Mesodermal cell (in vitro differentiated cells): ENCODE results near the gene HECTD1.
"Not testable (repeated sequence)": the region's sequence is repeated elsewhere in the genome, so short reads cannot be mapped to it uniquely, and the experiment has no call there.

Source experiments
- H3K27ac ChIP-seq: 2 replicates; pipeline ENCODE4 v1.7.0; 2013; ENCODE audit warnings: mild to moderate bottlenecking, low read depth, low read length, moderate library complexity; ENCODE audit not compliant: severe bottlenecking
- H3K36me3 ChIP-seq: 2 replicates; pipeline ENCODE4 v1.7.1; 2013; ENCODE audit warnings: mild to moderate bottlenecking, low read length, moderate library complexity; ENCODE audit not compliant: control insufficient read depth, insufficient read depth
- H3K4me1 ChIP-seq: one replicate; pipeline ENCODE4 v1.7.1; 2013; ENCODE audit warnings: mild to moderate bottlenecking, low read length; ENCODE audit not compliant: insufficient read depth, control insufficient read depth, poor library complexity, severe bottlenecking
- H3K4me3 ChIP-seq: 2 replicates; pipeline ENCODE4 v1.7.0; 2013; ENCODE audit warnings: low read length, control low read depth, mild to moderate bottlenecking; ENCODE audit not compliant: insufficient read depth, poor library complexity, severe bottlenecking; ENCODE audit errors: extremely low read depth
- H3K9me3 ChIP-seq: 2 replicates; pipeline ENCODE4 v1.7.1; 2013; ENCODE audit warnings: mild to moderate bottlenecking, low read length, moderate library complexity; ENCODE audit not compliant: control insufficient read depth
- WGBS, 2 experiments: methylation state at CpG; one replicate each; pipeline ENCODE4 v1.1.5; 2013; ENCODE audit warnings: missing lambda C conversion rate in 2 of 2; ENCODE audit not compliant: insufficient coverage in 2 of 2; 5-methylcytosine and 5-hydroxymethylcytosine counted together

HECTD1 gene

DNA sequence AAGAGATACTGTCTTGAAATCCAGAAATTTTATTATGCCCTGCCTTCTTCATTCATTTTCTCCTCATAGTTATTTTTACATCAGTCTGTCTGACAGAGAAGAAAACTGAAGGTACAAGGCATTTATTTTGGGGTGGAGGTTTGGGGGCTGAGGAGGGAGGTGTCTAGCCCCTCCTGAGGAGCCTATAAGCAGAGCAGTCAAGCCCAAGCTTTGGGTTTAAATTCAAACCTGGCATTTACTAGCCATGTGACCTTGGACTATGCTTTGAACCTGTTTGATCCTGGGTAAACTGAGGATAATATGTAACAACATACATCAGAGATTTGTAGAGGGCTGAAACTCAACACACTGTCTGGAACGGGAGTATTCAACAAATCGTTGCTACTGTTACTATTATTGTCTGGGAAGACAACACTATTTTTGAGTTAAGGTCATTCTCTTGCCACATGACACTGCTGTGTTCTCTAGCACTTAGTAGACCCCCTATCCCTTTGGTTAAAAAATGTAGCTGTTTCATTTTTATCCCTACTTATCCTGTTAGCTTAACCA is 115.4 kb downstream of the HECTD1 start:
- Histone ChIP-seq H3K27ac (no peak overlapping the region), H3K4me3 (no peak overlapping the region), H3K36me3 (peaks cover 9% of the 10 kb centered on the region), H3K4me1 (no peaks in the 10 kb centered on the region), H3K9me3 (no peaks in the 10 kb centered on the region)
- whole genome bisulfite sequencing, 2 experiments: no CpG with 5 or more reads among the region's 2 CpGs

- Histone ChIP-seq H3K9me3 (no peaks in the 10 kb centered on the region), H3K27ac (no peak overlapping the region), H3K4me1 (no peaks in the 10 kb centered on the region), H3K36me3 (peaks cover 3% of the 10 kb centered on the region), H3K4me3 (no peak overlapping the region)
- 80 to 89% methylated on average over 3 to 4 of the region's 5 CpGs for WGBS, 2 experiments
Measured at GRCh38 chr14:31090883-31091764, 116.5 kb downstream of the HECTD1 start.

- 92 to 94% methylated on average over 6 of the region's 9 CpGs for WGBS, 2 experiments
- H3K27ac ChIP-seq, H3K4me3 ChIP-seq, H3K36me3 ChIP-seq, H3K9me3 ChIP-seq, H3K4me1 ChIP-seq: not testable (repeated sequence)
Measured at GRCh38 chr14:31086466-31086865, 121.1 kb downstream of the HECTD1 start.

- no peaks in the 10 kb centered on the region for H3K9me3 ChIP-seq
- peaks cover 4% of the 10 kb centered on the region for H3K36me3 ChIP-seq
- H3K4me3 ChIP-seq: no peak overlapping the region
- no peak overlapping the region for H3K27ac ChIP-seq
- no peaks in the 10 kb centered on the region for H3K4me1 ChIP-seq
- WGBS, 2 experiments: 92 to 94% methylated on average over 2 to 3 of the region's 3 CpGs
Measured at GRCh38 chr14:31085027-31085426, 122.6 kb downstream of the HECTD1 start.

DNA sequence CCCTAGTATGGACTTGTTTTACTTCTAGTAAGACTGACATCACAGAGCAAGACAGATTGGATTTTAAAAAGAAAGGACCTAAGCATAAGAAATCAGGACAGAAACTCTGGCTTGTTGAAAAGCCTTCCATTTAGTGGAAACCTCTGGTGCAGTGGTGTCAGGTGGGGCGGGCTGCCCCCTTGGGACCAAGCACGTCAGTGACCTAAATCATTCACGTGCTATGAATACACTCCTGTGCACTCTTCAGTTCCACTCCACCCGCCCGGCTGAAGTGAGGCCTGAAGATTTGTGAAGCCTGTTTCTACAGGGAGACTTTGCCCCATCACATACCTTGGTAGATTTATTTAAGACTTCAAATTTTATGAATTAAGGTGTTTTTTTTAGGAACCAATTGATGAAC is 123.2 kb downstream of the HECTD1 start:
- Histone ChIP-seq H3K27ac (no peak overlapping the region), H3K9me3 (no peaks in the 10 kb centered on the region), H3K36me3 (peaks cover 4% of the 10 kb centered on the region), H3K4me1 (no peaks in the 10 kb centered on the region), H3K4me3 (no peak overlapping the region)
- 84 to 89% methylated on average over 5 of the region's 5 CpGs for WGBS, 2 experiments

DNA sequence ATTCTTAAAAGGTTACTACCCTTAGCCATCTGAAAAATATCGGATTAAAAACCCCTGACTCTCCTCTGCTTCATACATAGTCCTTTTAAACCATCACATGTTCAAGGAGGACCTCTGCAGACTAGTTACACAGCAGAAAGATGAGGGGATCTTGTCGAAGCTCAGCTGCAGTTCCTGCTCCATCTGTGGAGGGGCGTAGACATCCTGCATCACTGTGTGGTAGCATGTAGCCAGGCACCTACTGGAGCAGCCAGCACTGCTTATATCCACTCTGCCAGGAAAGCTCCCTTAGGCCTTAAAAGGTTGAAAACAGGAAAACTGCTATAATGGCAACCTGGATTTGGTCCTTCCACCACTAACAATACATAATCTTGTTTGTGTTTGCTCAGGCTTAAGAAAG is 123.8 kb downstream of the HECTD1 start:
- no peak overlapping the region for H3K27ac ChIP-seq
- H3K4me1 ChIP-seq: peaks cover 3% of the 10 kb centered on the region
- H3K9me3 ChIP-seq: no peaks in the 10 kb centered on the region
- no peak overlapping the region for H3K4me3 ChIP-seq
- WGBS, 2 experiments: 88 to 100% methylated on average over 2 to 3 of the region's 3 CpGs
- peaks cover 4% of the 10 kb centered on the region for H3K36me3 ChIP-seq

- Histone ChIP-seq H3K27ac (no peak overlapping the region), H3K4me3 (no peak overlapping the region), H3K4me1 (peaks cover 3% of the 10 kb centered on the region), H3K9me3 (no peaks in the 10 kb centered on the region), H3K36me3 (peaks cover 4% of the 10 kb centered on the region)
- 91% methylated on average over 4 of the region's 4 CpGs for WGBS, 2 experiments
Measured at GRCh38 chr14:31080484-31080883, 127.1 kb downstream of the HECTD1 start.

GRCh38 chr14:31080056-31080455 is 127.5 kb downstream of the HECTD1 start:
- no peak overlapping the region for H3K27ac ChIP-seq
- WGBS, 2 experiments: 83% methylated on average over 1 of the region's 3 CpGs; no CpG with 5 or more reads in 1 of the 2 experiments
- no peak overlapping the region for H3K4me3 ChIP-seq
- H3K36me3 ChIP-seq: peaks cover 4% of the 10 kb centered on the region
- no peaks in the 10 kb centered on the region for H3K9me3 ChIP-seq
- H3K4me1 ChIP-seq: peaks cover 3% of the 10 kb centered on the region

- WGBS, 2 experiments: 91 to 92% methylated on average over 1 of the region's 2 CpGs
- H3K27ac ChIP-seq: no peak overlapping the region
- H3K9me3 ChIP-seq: no peaks in the 10 kb centered on the region
- H3K36me3 ChIP-seq: peaks cover 4% of the 10 kb centered on the region
- H3K4me1 ChIP-seq: peaks cover 3% of the 10 kb centered on the region
- no peak overlapping the region for H3K4me3 ChIP-seq
Measured at GRCh38 chr14:31078766-31079165, 128.8 kb downstream of the HECTD1 start.

GRCh38 chr14:31075144-31075543 is 132.4 kb downstream of the HECTD1 start:
- H3K9me3 ChIP-seq: no peaks in the 10 kb centered on the region
- peaks cover 3% of the 10 kb centered on the region for H3K4me1 ChIP-seq
- H3K4me3 ChIP-seq: no peak overlapping the region
- no peak overlapping the region for H3K27ac ChIP-seq
- H3K36me3 ChIP-seq: peaks cover 3% of the 10 kb centered on the region
- 100% methylated on average over 1 of the region's 2 CpGs; no CpG with 5 or more reads in 1 of the 2 experiments for WGBS, 2 experiments

DNA sequence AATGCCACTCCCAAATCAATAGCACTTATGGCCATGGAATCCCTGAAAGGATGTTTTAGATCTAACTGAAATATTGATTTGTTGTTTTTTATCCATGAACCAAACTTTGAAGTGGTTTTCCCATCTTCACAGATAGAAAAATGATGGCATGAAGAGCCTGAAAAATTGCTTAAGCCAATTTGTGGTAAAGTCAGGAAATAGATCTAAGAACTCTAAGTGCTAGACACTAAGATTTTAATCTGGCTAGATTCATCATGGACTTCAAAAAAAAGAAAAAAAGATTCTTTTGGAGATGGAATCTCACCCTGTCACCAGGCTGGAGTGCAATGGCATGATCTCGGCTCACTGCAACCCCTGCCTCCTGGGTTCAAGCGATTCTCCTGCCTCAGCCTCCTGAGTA is 136.4 kb downstream of the HECTD1 start:
- 76 to 100% methylated on average over 2 of the region's 2 CpGs for WGBS, 2 experiments
- no peaks in the 10 kb centered on the region for H3K9me3 ChIP-seq
- H3K4me3 ChIP-seq: no peak overlapping the region
- H3K27ac ChIP-seq: no peak overlapping the region
- no peaks in the 10 kb centered on the region for H3K4me1 ChIP-seq
- H3K36me3 ChIP-seq: peaks cover 3% of the 10 kb centered on the region
